LNCaP clone FGC (cell line): ENCODE results near the gene ANKRD50.

Experiments
- DNase-seq: peaks from one replicate; pipeline ENCODE4 v3.0.0-alpha.2; 2011; ENCODE audit warnings: low read depth
- H3K4me3 ChIP-seq: 2 replicates; pipeline ENCODE4 v1.5.1; 2011; ENCODE audit warnings: mild to moderate bottlenecking, low read depth, low read length, control low read depth
- TF ChIP-seq, protein P1 (sequence below): IDR thresholded peaks from 2 replicates; pipeline ENCODE4 v1.5.1; 2012; ENCODE audit warnings: mild to moderate bottlenecking; ENCODE audit not compliant: control insufficient read depth, insufficient read depth; ENCODE audit errors: extremely low read depth

The ANKRD50 gene

DNA sequence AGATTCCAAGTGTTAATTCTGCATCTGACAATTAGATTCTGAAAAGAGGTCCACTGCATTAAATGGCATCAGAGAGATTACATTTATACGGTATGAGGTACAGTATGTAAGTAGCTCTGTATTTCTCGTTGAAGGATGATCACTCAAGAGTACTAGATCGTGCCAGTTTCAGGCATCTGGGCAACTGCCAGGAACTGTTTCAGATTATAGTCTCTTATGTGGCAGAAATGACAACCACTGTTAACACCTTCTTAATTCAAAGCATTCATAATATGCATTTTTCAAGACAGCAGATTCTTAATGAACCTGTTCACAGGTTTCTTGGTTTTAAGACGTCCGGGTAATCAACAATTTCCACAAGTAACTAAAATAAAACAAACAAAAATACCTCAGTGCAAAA is 1.6 kb downstream of the ANKRD50 start:
- TF ChIP-seq, protein P1, sequence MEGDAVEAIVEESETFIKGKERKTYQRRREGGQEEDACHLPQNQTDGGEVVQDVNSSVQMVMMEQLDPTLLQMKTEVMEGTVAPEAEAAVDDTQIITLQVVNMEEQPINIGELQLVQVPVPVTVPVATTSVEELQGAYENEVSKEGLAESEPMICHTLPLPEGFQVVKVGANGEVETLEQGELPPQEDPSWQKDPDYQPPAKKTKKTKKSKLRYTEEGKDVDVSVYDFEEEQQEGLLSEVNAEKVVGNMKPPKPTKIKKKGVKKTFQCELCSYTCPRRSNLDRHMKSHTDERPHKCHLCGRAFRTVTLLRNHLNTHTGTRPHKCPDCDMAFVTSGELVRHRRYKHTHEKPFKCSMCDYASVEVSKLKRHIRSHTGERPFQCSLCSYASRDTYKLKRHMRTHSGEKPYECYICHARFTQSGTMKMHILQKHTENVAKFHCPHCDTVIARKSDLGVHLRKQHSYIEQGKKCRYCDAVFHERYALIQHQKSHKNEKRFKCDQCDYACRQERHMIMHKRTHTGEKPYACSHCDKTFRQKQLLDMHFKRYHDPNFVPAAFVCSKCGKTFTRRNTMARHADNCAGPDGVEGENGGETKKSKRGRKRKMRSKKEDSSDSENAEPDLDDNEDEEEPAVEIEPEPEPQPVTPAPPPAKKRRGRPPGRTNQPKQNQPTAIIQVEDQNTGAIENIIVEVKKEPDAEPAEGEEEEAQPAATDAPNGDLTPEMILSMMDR: no peak
- H3K4me3 ChIP-seq: no peak overlapping the region
- no peak for DNase-seq

DNA sequence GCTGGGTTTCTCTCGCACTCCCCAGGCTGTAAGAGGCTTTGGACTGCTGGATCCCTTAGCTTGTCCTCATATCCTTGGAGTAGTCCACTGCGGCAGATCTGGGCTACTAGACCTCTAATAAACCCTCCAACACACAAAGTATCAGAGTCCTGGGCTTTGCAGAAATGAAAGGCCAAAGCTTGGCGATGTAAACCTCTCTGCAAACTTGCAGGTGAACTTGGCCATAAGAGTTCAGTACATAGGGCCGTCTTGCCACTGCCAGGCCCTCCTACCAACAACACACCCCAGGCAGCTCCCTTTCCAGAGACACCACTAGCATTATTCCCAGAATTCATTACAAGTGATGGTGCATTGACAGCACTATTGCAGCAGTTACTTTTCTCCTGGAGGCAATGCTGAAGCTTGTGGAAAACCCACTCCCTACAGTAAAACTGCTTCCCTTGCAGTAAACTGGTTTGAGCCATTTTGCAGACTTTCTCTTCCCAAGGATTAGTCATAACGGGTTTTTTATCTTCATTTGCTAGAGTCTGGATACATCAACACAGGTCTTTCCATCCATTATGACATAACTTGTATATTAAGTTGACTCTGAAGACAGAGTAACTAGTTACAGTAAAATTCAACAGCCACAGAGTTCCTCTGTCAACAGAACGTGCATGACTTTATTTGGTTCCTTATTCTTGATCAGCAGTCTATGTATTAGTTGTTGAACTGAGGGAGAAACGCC is 2.4 kb downstream of the ANKRD50 start:
- no peak overlapping the region for H3K4me3 ChIP-seq
- DNase-seq: no peak
- TF ChIP-seq, protein P1: no peak

DNA sequence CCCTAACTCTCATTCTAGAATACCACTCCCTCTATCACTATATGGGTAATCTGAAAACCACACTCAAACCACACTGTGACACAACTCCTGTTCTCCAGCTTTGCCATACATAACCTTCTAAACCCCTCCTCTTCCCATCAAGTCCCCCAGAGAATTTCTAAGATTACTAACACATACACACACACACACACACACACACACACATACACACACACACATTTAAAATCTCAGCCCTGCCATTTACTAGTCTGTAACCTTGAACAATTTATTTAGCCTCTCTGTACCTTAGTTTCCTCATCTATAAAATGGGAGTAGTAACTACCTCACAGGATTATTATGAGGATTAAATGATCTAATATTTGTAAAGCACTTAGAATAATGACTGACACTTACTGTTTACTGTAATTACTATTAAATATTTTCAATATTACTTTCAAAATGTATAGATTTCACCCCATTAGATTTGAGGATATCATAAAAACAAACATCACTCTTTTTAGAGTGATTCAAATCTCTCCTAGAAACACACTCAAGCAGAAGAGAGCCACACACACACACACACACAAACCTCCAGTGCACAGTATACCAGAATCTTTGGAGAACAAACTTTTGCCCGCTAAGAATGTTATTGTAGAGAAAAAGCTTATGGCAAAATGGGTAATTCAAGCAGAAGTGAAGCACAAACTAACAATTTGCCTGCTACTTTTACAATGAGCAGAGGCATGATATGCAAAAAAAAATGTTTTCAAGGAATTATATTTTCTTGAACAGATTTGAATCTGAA is 3.8 kb downstream of the ANKRD50 start:
- H3K4me3 ChIP-seq: no peak overlapping the region
- TF ChIP-seq, protein P1: no peak
- no peak for DNase-seq

DNA sequence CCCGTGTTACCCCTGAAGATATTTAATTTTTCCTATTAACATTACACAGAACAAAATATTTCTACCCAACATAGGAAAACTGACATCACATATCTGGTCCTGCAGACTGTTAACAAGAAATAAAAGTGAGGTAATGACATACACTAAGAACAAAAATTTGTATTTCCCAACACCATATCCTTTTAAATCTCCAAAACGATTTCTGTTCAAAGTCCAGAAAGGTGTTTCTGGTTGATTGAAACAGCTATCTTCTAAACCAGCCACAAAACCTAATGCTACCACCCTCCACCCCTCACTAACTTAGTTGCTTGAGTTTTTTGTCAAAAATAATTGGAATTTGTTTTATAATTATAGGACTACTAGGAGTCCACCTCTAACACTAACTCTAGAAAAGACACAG is 7.1 kb downstream of the ANKRD50 start:
- TF ChIP-seq, protein P1: no peak
- no peak overlapping the region for H3K4me3 ChIP-seq
- DNase-seq: no peak

DNA sequence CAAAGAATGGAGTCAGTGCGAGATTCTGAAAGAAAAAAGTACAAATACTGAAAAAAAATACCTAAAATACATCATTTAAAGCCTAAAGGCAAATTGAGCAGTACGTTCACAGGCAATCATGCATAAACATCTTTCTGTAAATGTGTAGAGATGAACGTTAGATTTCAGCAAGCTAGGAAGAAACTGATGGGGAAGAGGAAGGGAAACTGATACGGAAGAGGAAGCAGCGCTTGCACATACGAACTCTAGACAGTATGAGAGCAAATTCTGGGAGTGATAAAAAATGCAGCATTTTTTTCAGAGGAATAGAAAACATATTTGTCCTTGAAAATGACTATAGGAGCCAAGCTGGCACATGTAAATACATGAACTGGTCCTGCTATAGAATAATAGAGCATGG is 9.4 kb downstream of the ANKRD50 start:
- no peak overlapping the region for H3K4me3 ChIP-seq
- TF ChIP-seq, protein P1: no peak

DNA sequence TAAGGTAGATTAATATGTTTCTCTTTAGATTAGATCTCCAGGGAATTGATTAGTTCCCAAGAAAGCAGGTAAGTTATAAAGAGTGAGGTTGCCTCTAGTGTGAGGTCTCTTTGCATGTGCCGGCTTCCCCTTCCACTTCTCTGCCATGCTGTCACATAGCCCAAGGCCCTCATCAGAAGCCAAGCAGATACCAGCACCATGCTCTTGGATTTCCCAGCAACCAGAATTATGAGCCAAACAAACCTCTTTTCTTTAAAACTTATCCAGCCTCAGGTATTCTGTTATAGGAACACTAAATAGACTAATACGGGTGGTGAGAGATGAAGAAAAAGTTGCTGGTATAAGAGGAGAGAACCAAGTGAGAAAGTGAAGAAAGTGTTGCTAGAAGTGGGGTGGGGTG is 15.1 kb downstream of the ANKRD50 start:
- no peak for DNase-seq
- TF ChIP-seq, protein P1: no peak
- H3K4me3 ChIP-seq: no peak overlapping the region

More for the DNA sequence above, 9.4 kb downstream of the ANKRD50 start:
- DNase-seq: no peak
